DMS79 treated with DMSO at 0.1 percent for 48 hours (cell line): Measurements from ENCODE around the gene HSD17B7.

Experiments
- DNase-seq: peaks from one replicate; lab custom pipeline; 2025; lab: John Stamatoyannopoulos, UW

HSD17B7 gene

DNA sequence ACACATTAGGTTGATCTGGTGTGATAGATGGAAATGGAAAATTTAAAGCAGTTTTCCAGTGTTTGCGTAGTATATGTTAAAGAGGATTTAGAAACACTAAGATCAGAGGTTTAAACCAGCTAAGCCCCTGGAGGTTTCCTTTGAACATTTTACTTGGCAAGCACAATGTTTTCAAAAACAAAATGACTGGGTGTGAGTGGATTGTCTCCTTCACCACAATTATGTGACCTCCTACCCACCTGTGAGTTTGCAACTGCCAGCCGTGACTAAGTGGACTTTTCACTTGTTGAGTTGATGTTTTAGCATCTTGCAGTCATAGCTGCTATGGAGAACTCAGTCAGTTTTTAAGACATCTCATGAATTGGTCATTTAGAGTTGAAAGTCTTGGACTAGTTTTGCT lies 65.8 kb downstream of the HSD17B7 start:
- peak; percentile 27 for DNase-seq

DNA sequence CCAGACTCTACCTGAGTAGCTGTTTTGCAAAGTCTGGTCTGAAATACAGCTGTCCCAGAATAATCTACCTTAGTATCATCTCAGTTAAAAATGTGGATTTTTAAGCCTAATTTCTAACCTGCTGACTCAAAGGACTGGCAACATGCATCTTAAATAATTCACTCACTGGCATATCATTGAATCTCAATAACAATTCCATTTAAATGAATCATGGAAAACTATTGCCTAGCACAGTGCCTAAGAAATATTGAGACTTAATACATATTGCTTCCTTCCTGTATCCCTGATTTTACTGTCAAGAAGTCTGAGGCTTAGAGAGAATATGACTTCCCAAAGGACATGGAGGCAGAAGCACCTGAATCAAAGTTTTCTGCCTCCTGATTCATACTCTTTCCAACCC lies 67.3 kb downstream of the HSD17B7 start:
- DNase-seq = no peak

DNA sequence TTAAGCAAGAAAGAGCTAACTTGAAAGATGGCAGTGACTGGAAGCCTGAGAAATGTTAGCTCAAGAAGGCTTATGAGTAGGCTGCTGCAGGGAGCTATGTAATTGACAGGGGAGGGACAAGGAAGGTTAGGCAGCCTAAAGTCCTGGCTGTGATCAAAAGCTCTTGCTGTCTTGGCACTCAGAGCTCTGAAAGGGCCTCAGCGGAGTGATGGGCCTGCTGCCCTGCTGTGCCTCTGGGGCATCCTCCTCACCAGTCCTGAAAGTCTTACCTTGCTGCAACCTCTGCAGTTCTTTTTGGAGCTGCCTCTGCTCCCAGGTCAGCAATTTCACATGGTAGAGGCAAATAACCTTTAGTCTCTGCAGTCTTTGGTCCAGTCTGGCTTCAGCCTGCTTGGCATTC lies 68.7 kb downstream of the HSD17B7 start:
- DNase-seq = no peak

DNA sequence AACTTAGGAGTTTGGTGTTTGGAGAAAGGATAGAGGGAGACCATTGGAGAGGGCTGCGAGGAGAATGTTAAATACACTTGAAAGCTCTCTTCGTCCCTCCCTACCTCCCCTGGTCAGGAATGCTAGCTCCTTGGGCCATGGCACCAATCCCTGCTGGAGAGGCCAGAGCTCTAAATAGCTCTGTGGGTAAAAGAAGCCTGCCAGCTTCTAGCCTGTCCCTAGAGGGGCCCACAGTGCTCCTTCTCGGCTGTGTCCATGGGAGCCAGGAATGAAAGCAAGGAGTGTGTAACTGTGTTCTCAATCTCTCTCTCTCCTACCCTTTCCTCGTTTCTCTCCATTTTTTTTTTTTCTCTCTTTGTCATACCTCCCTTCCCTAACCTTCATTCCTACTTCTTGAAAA lies 70.6 kb downstream of the HSD17B7 start, which contains the start of gene CCDC190:
TSS of gene CCDC190 (minus strand) at position 75 of the 400 bp plus-strand sequence. CDS start 1,529 bp downstream, outside the sequence.
- DNase-seq = no peak

DNA sequence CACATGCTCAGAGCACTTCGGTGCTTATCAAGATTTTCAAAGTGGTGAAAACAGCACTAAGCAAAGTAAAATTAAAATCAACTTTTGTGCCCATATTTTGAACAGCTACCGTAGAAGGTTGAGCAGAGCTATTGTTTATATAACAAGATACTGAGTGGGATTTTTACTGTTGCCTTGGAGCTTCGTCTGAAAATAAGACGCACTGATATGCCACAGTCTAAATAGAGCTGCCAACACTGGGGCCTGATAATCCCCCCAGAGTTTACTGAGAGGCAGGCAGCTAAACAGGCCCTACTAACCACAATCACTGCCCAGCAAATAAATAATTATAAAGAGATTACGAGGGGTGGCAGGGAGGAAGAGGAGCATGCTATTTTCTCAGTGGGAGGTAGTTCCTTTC lies 71.1 kb downstream of the HSD17B7 start:
- DNase-seq = no peak
